Osteoblast (primary cell): Measurements from ENCODE around the gene TMEM184A. TPM values are rescaled to one million over a fixed set of nuclear protein-coding genes. Genes with fewer than 3 reads are reported as not detected.

Experiments used
- DNase-seq: peaks from one replicate; pipeline ENCODE4 v3.0.0; 2011; ENCODE audit warnings: low spot score, mixed read lengths; ENCODE audit not compliant: insufficient read length; ENCODE audit errors: missing footprints
- H2AFZ ChIP-seq: 2 replicates; pipeline ENCODE4 v1.6.0; 2011; ENCODE audit warnings: mild to moderate bottlenecking, low read length
- H3K27ac ChIP-seq: 2 replicates; pipeline ENCODE4 v1.5.1; 2011; ENCODE audit warnings: mild to moderate bottlenecking, low read depth, low read length, moderate library complexity
- H3K27me3 ChIP-seq: 2 replicates; pipeline ENCODE4 v1.6.0; 2012; ENCODE audit warnings: mild to moderate bottlenecking, control low read depth, inconsistent platforms, low read length, moderate library complexity; ENCODE audit not compliant: insufficient read depth
- H3K36me3 ChIP-seq: 2 replicates; pipeline ENCODE4 v1.5.1; 2011; ENCODE audit warnings: mild to moderate bottlenecking, low read length, control low read depth, moderate library complexity; ENCODE audit not compliant: insufficient read depth
- H3K4me1 ChIP-seq: 2 replicates; pipeline ENCODE4 v1.5.1; 2011; ENCODE audit warnings: mild to moderate bottlenecking, low read length, control low read depth, moderate library complexity; ENCODE audit not compliant: insufficient read depth
- H3K4me2 ChIP-seq: 2 replicates; pipeline ENCODE4 v1.6.0; 2011; ENCODE audit warnings: mild to moderate bottlenecking, low read length; ENCODE audit not compliant: insufficient read depth
- H3K4me3 ChIP-seq: fragments of 200-600 bp; sonication (generic); 3 replicates; pipeline ENCODE4 v1.5.1; 2012; ENCODE audit warnings: mild to moderate bottlenecking, low read length, inconsistent platforms; ENCODE audit not compliant: insufficient read depth
- H3K79me2 ChIP-seq: 2 replicates; pipeline ENCODE4 v1.6.0; 2012; ENCODE audit warnings: mild to moderate bottlenecking, low read length, control low read depth, inconsistent platforms; ENCODE audit not compliant: insufficient read depth
- H3K9me3 ChIP-seq: 2 replicates; pipeline ENCODE4 v1.5.1; 2011; ENCODE audit warnings: low read depth, low read length, control low read depth
- H4K20me1 ChIP-seq: 2 replicates; pipeline ENCODE4 v1.6.0; 2012; ENCODE audit warnings: mild to moderate bottlenecking, low read length, control low read depth; ENCODE audit not compliant: insufficient read depth
- CTCF ChIP-seq: IDR thresholded peaks from 2 replicates; pipeline ENCODE4 v1.5.1; 2011; ENCODE audit warnings: mild to moderate bottlenecking, low read depth, low read length, moderate library complexity; ENCODE audit errors: extremely low read depth
- total RNA-seq: library from RNA; depleted of rRNA; stranded (reverse); fragments of >200 nt; gene quantifications from 2 replicates; pipeline ENCODE4 v1.2.3, GENCODE V29; 2012

TMEM184A gene
- total RNA-seq, 1 donor: under 0.01 TPM

GRCh38 chr7:1548438-1548831 is 7.6 kb downstream of the TMEM184A start:
- Histone ChIP-seq H3K4me3 (no peak overlapping the region), H4K20me1 (no peaks in the 10 kb centered on the region), H3K27me3 (no peaks in the 10 kb centered on the region), H3K9me3 (no peaks in the 10 kb centered on the region), H3K79me2 (no peaks in the 10 kb centered on the region), H3K4me1 (no peaks in the 10 kb centered on the region), H3K36me3 (no peaks in the 10 kb centered on the region), H3K4me2 (no peak overlapping the region), H3K27ac (no peak overlapping the region), H2AFZ (no peak overlapping the region)
- DNase-seq: no peak
- TF ChIP-seq CTCF: no peak

DNA sequence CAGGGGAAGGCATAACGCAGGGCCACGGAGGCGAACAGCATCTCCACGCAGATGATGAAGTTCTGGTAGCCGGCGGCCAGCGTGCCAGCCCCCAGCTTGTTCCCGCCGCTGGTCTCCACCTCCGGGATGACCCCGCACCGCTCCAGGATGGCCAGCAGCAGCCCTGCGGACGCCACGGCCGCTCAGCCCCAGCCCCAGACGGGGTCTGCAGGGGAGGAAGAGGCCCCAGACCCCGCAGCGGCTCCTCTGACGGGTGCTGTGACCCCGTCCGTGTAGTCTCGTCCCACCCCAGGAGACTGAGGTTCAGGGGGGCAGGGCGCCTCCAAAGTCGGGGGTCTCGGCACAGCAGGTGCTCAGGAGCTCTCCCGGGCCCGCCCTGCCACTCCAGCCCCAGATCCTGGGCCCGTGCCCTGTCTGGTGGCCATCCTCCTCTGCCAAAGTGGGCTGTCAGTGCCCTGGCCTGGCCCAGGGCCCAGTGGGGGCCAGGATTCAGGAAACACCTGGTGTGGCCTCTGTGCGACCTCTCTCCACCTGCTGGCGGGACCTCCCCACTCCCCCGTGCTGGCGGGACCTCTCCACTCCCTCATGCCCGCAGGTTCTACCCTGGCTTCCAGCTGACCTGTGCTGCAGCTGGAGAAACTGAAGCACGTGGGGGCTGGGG is 8.1 kb downstream of the TMEM184A start:
- Histone ChIP-seq H3K27me3 (no peaks in the 10 kb centered on the region), H2AFZ (no peak overlapping the region), H3K4me3 (no peak overlapping the region), H3K4me1 (no peaks in the 10 kb centered on the region), H3K4me2 (no peak overlapping the region), H3K27ac (no peak overlapping the region), H3K36me3 (no peaks in the 10 kb centered on the region), H3K9me3 (no peaks in the 10 kb centered on the region), H3K79me2 (no peaks in the 10 kb centered on the region), H4K20me1 (no peaks in the 10 kb centered on the region)
- no peak for DNase-seq
- TF ChIP-seq CTCF: no peak

DNA sequence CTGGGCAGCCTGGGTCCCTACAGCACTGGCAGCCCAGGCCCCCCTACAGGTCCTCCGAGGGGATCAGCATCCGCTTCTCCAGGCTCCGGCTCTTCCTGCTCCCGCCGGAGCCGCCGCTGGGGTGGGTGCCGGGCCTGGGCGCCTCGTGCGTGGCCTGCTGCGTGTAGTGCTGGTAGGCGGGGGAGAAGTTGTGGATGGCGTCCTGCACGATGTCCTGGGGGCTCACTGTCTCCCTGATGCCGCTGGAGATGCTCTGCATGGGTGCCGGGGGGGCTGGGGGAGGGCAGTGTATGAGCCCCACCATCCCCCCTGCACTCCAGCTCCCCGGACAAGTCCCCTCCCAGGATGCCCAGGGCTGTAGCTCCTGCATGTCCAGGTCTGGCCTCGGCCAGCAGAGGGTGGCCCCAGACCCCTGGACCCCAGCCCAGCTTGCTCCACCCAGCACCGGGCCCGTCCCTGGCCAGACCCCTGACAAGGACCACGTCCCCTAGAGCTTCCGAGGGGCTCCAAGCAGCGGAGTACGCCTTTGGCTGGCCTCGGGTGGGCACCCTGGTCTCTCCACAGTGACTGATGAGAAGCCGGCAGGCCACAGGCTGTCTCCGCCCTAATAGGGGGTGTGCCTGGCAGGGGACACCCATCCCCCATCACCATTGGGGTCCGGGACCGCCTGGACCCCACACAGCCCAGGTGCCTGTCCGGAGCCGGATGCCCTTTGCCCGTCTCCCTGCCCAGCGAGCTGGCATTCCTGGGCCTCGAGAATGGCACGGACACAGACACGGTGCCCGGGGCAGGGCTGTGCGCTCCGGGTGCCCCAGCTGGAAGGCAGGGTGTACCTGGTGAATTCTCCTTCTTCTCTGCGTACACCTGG is 8.9 kb downstream of the TMEM184A start:
- no peak for TF ChIP-seq CTCF
- Histone ChIP-seq H3K4me3 (no peak overlapping the region), H3K27ac (no peak overlapping the region), H3K27me3 (no peaks in the 10 kb centered on the region), H2AFZ (no peak overlapping the region), H3K9me3 (no peaks in the 10 kb centered on the region), H4K20me1 (no peaks in the 10 kb centered on the region), H3K4me2 (no peak overlapping the region), H3K36me3 (no peaks in the 10 kb centered on the region), H3K4me1 (no peaks in the 10 kb centered on the region), H3K79me2 (no peaks in the 10 kb centered on the region)
- DNase-seq: no peak

GRCh38 chr7:1546274-1546908 is 9.6 kb downstream of the TMEM184A start:
- Histone ChIP-seq H3K79me2 (no peaks in the 10 kb centered on the region), H3K27me3 (no peaks in the 10 kb centered on the region), H3K4me2 (no peak overlapping the region), H3K4me1 (no peaks in the 10 kb centered on the region), H2AFZ (no peak overlapping the region), H3K4me3 (no peak overlapping the region), H3K36me3 (no peaks in the 10 kb centered on the region), H3K9me3 (no peaks in the 10 kb centered on the region), H4K20me1 (no peaks in the 10 kb centered on the region), H3K27ac (no peak overlapping the region)
- no peak for DNase-seq
- no peak for TF ChIP-seq CTCF
